Smooth muscle cell of the pulmonary artery (primary cell): ENCODE data around the gene RAB25. TPM values are rescaled to one million over a fixed set of nuclear protein-coding genes. Genes with fewer than 3 reads are reported as not detected.

Experiments
- total RNA-seq: library from RNA; depleted of rRNA; stranded (reverse); fragments of >200 nt; gene quantifications from 2 replicates; pipeline ENCODE4 v1.2.3, GENCODE V29; 2014

The RAB25 gene
- not detected in 2 replicates for total RNA-seq

GRCh38 chr1:156060937-156061636, at the start of gene RAB25:
RAB25 (plus strand) TSS chr1:156061160; CDS start chr1:156061401, 241 bp downstream.

DNA sequence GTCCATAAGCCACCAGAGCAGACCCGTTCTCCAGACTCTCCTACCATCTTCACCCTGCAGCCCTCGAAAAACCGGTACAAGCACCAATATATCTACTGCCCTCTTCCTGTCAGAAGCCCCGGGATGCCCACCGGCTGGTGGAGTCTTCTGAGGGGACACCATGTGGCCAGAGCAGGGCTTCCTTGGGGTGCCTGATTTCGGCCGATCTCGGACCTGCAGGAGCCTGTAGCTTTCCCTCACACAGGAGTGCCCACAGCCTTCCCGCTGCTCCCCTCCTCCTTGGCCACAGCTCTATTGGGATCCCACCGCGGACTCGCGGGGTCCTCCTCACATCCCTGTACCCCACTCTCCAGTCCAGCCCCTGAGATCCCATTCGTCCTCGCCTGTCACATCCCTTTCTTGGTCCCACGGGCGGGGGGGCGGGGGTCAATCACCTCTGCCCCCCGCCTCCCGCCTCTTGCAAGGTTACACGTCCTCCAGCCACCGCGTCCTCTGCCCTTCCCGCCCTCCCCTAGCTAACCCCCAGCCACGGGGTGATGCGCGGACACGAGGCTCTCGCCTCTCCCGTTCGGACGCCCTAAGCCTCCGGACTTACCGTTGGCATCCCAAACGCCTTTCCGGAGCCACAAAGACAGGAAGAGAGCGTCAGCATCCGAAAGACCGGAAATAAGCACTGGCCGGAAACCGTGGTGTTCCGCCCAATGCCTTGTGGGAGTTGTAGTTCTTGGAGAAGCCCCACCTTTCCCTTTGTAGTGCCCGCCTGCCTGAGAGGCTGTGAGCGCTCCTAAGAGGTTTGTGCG, 40.5 kb upstream of the RAB25 start, which contains the start of gene SSR2:
Gene SSR2 (minus strand): TSS at position 659 of the 800 bp plus-strand sequence. CDS start 784 bp downstream, outside the sequence.

DNA sequence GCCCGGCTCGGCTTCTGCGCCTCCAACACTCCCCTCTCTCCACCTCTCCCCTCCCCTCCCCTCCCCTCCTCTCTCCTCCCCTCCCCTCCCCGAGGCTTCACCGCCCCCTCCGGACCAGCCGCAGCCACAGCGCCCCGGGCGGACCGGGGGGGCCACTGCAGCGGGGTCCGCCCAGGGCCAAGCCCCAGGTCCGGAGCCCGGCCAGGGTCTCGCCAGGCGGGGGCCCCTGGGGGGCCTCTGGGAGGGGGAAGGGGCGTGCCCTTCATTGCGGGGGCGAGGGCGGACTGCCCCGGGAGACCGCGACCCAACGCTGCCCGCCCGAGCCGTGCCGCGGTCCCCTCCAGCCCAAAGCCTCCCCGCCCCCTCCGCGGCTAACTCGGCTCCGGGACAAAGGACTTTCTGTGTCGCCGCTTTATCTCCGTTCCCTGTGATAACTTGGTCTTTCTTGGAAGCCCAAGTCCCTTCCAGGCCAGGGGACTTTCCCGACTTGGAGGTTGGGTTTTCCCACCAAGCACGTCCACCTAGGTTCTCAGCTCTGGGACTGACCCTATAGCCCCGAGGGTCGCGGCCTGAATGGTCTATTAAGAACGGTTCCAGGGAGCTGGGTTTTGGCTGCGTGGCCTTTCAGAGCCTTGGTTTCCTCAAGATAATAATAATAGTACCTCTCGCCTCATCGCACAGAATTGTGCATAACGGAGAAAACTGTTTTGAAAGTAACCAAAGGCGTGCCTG, 7.0 kb upstream of the RAB25 start, which contains the start of gene UBQLN4:
Gene UBQLN4 (minus strand): TSS at position 31 of the 732 bp plus-strand sequence. CDS start 97 bp downstream, outside the sequence.

GRCh38 chr1:156054500-156055280, 6.3 kb upstream of the RAB25 start, which contains the start of gene LAMTOR2:
LAMTOR2 (plus strand) TSS chr1:156054782; CDS start chr1:156054890, 108 bp downstream.

DNA sequence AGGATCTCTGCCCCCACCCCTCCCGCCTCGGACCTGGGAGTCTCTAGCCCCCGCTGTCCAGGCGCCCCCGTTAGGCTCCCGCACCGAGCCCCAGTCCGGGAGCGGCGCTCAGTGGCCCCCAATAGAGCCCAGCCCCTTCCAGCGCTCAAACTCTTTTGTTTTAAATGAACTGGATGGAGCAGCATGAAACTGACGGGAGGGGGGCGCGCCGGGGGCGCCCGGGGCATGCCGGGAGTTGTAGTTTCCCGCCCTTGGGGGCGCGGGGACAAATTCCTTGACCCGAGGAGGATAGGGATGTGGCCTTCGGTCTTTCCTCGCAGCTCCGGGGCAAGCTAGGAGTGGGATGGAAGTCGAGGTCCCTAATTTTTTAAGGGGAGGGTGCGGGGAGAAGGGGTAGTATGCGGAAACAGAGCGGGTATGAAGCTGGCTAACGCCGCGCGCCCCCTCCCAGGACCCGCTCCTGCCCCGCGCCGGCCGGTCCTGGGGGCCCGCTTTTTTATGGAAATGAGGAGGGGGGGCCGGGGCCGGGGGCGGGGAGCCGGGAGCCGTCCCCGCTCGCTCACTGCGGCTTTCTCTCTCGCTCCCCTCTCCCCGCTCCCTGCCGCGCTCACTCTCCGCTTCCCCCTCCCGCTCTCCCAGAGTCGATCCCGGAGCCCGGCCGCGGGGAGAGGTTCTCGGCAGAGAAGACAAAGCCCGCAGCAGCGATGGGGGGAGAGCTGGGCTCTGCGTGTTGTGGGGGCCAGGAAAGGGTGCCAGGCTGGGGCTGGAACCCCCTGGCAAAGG, 21.5 kb downstream of the RAB25 start, which contains the start of gene MEX3A:
Gene MEX3A (minus strand): TSS at position 157 of the 783 bp plus-strand sequence. CDS start 467 bp downstream, outside the sequence.

GRCh38 chr1:156114101-156114918, 53.4 kb downstream of the RAB25 start, which contains the start of gene LMNA:
LMNA (plus strand) TSS chr1:156114711; CDS start chr1:156114919, 208 bp downstream.

Other genes with a start within 250 kb of the RAB25 start
- 31.5 and 34.3 TPM in 2 replicates for gene GON4L, start 203.9 kb upstream of the RAB25 start, total RNA-seq
- gene SYT11, start 201.6 kb upstream of the RAB25 start, total RNA-seq, result 82.2 and 88.3 TPM in 2 replicates
- 33.6 and 39.7 TPM in 2 replicates for gene RIT1, start 149.8 kb upstream of the RAB25 start, total RNA-seq
- 20.3 and 25.9 TPM in 2 replicates for gene KHDC4, start 126.7 kb upstream of the RAB25 start, total RNA-seq
- gene RXFP4, start 119.5 kb upstream of the RAB25 start, total RNA-seq, result 0.07 TPM in 1 of 2 replicates, not detected in the other
- gene ARHGEF2, start 82.6 kb upstream of the RAB25 start, total RNA-seq, result 136 and 173 TPM in 2 replicates
- 250 and 314 TPM in 2 replicates for gene SSR2, start 40.2 kb upstream of the RAB25 start, total RNA-seq
- 15.6 and 21.3 TPM in 2 replicates for gene UBQLN4, start 7.4 kb upstream of the RAB25 start, total RNA-seq
- 47.6 and 56.5 TPM in 2 replicates for gene LAMTOR2, start 6.4 kb upstream of the RAB25 start, total RNA-seq
- gene MEX3A, start 21.3 kb downstream of the RAB25 start, total RNA-seq, result 1.2 and 4.1 TPM in 2 replicates
- gene LMNA, start 53.6 kb downstream of the RAB25 start, total RNA-seq, result 1,049 and 1,502 TPM in 2 replicates
- 1.6 and 2.7 TPM in 2 replicates for gene SEMA4A, start 92.4 kb downstream of the RAB25 start, total RNA-seq
- 11.2 and 11.3 TPM in 2 replicates for gene SLC25A44, start 132.9 kb downstream of the RAB25 start, total RNA-seq
- gene PMF1, start 151.8 kb downstream of the RAB25 start, total RNA-seq, result 16.9 and 20.3 TPM in 2 replicates
- gene BGLAP, start 181.0 kb downstream of the RAB25 start, total RNA-seq, result 0.26 and 0.50 TPM in 2 replicates
- 0.46 and 0.56 TPM in 2 replicates for gene PAQR6, start 186.9 kb downstream of the RAB25 start, total RNA-seq
- gene SMG5, start 221.7 kb downstream of the RAB25 start, total RNA-seq, result 52.3 and 71.4 TPM in 2 replicates
- gene TMEM79, start 223.2 kb downstream of the RAB25 start, total RNA-seq, result 2.0 and 2.6 TPM in 2 replicates
- 68.6 and 85.1 TPM in 2 replicates for gene GLMP, start 234.5 kb downstream of the RAB25 start, total RNA-seq
- gene VHLL, start 238.1 kb downstream of the RAB25 start, total RNA-seq, result 0.13 and 0.92 TPM in 2 replicates